Fibroblast of villous mesenchyme (primary cell): ENCODE measurements around the gene KRTAP4-5. TPM values are rescaled to one million over a fixed set of nuclear protein-coding genes. Genes with fewer than 3 reads are reported as not detected.
"Not testable (repeated sequence)": the region's sequence is repeated elsewhere in the genome, so short reads cannot be mapped to it uniquely, and the experiment has no call there.

ENCODE experiments used
- DNase-seq: peaks from one replicate; pipeline ENCODE4 v3.0.0-alpha.2; 2010; ENCODE audit warnings: low read depth
- H3K4me3 ChIP-seq: 2 replicates; pipeline ENCODE4 v1.5.1; 2011; ENCODE audit warnings: low read depth, mild to moderate bottlenecking, low read length
- CTCF ChIP-seq: IDR thresholded peaks from 2 replicates; pipeline ENCODE4 v1.5.1; 2012; ENCODE audit warnings: low read depth, mild to moderate bottlenecking, low read length; ENCODE audit not compliant: insufficient read depth
- total RNA-seq: library from RNA; depleted of rRNA; stranded (reverse); fragments of >200 nt; gene quantifications from 2 replicates; pipeline ENCODE4 v1.2.3, GENCODE V29; 2012

Gene KRTAP4-5
- total RNA-seq, 1 donor: not detected

GRCh38 chr17:41118721-41119120 lies 30.9 kb downstream of the KRTAP4-5 start:
- no peak overlapping the region for H3K4me3 ChIP-seq
- no peak for TF ChIP-seq CTCF
- DNase-seq: no peak

- not testable (repeated sequence) for DNase-seq
These were observed 31.7 kb downstream of the KRTAP4-5 start, which contains the start of gene KRTAP4-11 for GRCh38 chr17:41117846-41118386. Gene KRTAP4-11, minus strand, starts transcription at chr17:41118373. Its CDS starts 58 bp downstream, at chr17:41118315.

GRCh38 chr17:41116297-41116696 lies 33.3 kb downstream of the KRTAP4-5 start:
- TF ChIP-seq CTCF: no peak
- no peak overlapping the region for H3K4me3 ChIP-seq
- peak; percentile 33 for DNase-seq

More at GRCh38 chr17:41117846-41118386, 31.7 kb downstream of the KRTAP4-5 start, which contains the start of gene KRTAP4-11:
- not testable (repeated sequence) for H3K4me3 ChIP-seq

GRCh38 chr17:41111151-41111885 lies 38.3 kb downstream of the KRTAP4-5 start:
- no peak for TF ChIP-seq CTCF
- no peak overlapping the region for H3K4me3 ChIP-seq

GRCh38 chr17:41108728-41109386 lies 40.8 kb downstream of the KRTAP4-5 start:
- not testable (repeated sequence) for DNase-seq, H3K4me3 ChIP-seq

More at GRCh38 chr17:41111151-41111885, 38.3 kb downstream of the KRTAP4-5 start:
- DNase-seq: no peak

- no peak for TF ChIP-seq CTCF
- no peak for DNase-seq
- H3K4me3 ChIP-seq: no peak overlapping the region
These were observed 41.6 kb downstream of the KRTAP4-5 start for GRCh38 chr17:41107941-41108450.

- DNase-seq, H3K4me3 ChIP-seq: not testable (repeated sequence)
These were observed 44.3 kb downstream of the KRTAP4-5 start, which contains the start of gene KRTAP4-9 for GRCh38 chr17:41105347-41105746. Gene KRTAP4-9, plus strand, starts transcription at chr17:41105389. Its CDS starts 0 bp downstream, at chr17:41105389.

- not testable (repeated sequence) for DNase-seq, H3K4me3 ChIP-seq
These were observed 45.1 kb downstream of the KRTAP4-5 start for GRCh38 chr17:41104386-41105038.
